Keratinocyte (primary cell): Measurements from ENCODE around the gene NCOR1.

Experiments used
- EZH2 ChIP-seq: IDR thresholded peaks from one replicate; pipeline ENCODE4 v1.6.1; 2012; ENCODE audit warnings: inconsistent platforms, mild to moderate bottlenecking, low read length, moderate library complexity
- TF ChIP-seq, protein P1 (sequence below), 3 experiments: IDR thresholded peaks in 1 of 3; conservative IDR thresholded peaks in 1 of 3; optimal IDR thresholded peaks in 1 of 3; 2 replicates in 2 of 3; 3 replicates in 1 of 3; pipeline versions ENCODE3 to v1.5.1; 2011; ENCODE audit warnings: low read length in 3 of 3, mild to moderate bottlenecking in 3 of 3, moderate library complexity in 2 of 3, control low read depth in 1 of 3, inconsistent platforms in 1 of 3; ENCODE audit not compliant: insufficient read depth in 2 of 3; ENCODE audit errors: extremely low read depth in 1 of 3

DNA sequence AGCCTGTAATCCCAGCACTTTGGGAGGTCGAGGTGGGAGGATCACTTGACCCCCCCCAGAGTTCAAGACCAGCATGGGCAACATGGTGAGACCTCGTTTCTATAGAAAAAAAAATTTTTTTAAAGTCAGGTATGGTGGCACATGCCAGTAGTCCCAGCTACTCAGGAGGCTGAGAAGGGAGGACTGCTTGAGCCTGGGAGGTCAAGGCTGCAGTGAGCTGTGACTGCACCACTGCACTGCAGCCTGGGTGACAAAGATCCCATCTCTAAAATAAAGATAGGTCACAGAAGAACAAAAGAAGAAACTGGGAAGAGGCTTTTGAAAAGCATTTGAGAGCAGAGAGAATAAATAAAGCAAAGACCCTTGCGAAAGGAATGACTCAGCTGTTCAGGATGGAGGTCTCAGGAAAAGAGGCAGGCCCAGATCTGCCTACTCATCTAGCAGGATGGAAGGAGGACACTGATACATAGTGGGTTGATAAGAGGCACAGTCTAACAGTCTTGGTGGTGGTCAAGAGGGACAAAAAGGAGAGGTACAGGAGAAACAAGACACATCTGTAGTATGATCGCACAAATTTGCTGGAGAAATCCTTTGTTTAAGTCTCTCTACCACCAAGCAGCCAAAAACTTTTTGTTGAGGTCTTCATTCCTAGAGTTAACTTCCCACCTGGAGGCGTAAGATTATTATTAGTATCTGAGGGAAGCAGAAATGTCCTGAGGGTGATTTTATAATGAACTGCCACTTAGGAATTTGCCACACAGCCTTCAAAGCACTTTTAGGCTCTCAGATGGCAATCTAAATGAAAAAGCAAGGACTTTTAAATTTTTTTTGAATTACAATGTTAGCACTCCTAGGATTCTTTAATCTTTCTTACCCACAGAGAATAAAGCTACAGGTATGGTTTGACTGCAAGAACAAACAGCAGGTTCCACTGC lies 233.4 kb downstream of the NCOR1 start:
- TF ChIP-seq, protein P1, sequence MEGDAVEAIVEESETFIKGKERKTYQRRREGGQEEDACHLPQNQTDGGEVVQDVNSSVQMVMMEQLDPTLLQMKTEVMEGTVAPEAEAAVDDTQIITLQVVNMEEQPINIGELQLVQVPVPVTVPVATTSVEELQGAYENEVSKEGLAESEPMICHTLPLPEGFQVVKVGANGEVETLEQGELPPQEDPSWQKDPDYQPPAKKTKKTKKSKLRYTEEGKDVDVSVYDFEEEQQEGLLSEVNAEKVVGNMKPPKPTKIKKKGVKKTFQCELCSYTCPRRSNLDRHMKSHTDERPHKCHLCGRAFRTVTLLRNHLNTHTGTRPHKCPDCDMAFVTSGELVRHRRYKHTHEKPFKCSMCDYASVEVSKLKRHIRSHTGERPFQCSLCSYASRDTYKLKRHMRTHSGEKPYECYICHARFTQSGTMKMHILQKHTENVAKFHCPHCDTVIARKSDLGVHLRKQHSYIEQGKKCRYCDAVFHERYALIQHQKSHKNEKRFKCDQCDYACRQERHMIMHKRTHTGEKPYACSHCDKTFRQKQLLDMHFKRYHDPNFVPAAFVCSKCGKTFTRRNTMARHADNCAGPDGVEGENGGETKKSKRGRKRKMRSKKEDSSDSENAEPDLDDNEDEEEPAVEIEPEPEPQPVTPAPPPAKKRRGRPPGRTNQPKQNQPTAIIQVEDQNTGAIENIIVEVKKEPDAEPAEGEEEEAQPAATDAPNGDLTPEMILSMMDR (optimal IDR thresholded peaks at IDR 0.05 in 1 of 3, IDR thresholded peaks at IDR 0.05 in 1 of 3, conservative IDR thresholded peaks at IDR 0.05 in 1 of 3; ENCODE audit: extremely low read depth in 1 of 3, insufficient read depth in 2 of 3, low read length in 3 of 3), result no peak
- no peak for TF ChIP-seq EZH2
